Fibroblast of mammary gland (primary cell): ENCODE results near the gene CHCHD3.

Experiments used
- DNase-seq: peaks from one replicate; pipeline ENCODE4 v3.0.0-alpha.2; 2010; ENCODE audit warnings: low read depth
- H3K4me3 ChIP-seq: 2 replicates; pipeline ENCODE4 v1.5.1; 2011; ENCODE audit warnings: low read depth, mild to moderate bottlenecking, low read length, moderate library complexity; ENCODE audit not compliant: control insufficient read depth
- TF ChIP-seq, protein P1 (sequence below): conservative IDR thresholded peaks from 2 replicates; pipeline ENCODE4 v1.5.1; 2011; ENCODE audit warnings: low read depth, low read length, inconsistent platforms; ENCODE audit not compliant: control insufficient read depth, insufficient read depth

The CHCHD3 gene

DNA sequence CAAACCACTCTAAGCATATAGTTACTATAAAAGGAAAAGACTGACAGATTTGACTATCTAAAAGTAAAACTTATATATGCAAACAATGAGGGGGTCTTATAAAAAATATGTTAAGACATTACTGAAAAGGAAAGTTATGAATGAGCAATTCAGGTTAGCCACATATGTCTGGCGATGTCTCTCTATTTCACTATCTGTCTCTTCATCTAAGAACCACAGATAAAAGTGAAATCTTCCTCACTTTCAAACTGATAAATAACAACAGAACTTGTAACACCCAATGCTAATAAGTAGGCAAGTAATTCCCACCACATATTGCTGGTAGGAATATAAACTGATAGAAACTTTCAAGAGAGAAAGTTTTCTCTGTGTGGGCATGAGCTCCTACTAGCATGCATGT is 138.2 kb downstream of the CHCHD3 start:
- TF ChIP-seq, protein P1, sequence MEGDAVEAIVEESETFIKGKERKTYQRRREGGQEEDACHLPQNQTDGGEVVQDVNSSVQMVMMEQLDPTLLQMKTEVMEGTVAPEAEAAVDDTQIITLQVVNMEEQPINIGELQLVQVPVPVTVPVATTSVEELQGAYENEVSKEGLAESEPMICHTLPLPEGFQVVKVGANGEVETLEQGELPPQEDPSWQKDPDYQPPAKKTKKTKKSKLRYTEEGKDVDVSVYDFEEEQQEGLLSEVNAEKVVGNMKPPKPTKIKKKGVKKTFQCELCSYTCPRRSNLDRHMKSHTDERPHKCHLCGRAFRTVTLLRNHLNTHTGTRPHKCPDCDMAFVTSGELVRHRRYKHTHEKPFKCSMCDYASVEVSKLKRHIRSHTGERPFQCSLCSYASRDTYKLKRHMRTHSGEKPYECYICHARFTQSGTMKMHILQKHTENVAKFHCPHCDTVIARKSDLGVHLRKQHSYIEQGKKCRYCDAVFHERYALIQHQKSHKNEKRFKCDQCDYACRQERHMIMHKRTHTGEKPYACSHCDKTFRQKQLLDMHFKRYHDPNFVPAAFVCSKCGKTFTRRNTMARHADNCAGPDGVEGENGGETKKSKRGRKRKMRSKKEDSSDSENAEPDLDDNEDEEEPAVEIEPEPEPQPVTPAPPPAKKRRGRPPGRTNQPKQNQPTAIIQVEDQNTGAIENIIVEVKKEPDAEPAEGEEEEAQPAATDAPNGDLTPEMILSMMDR, result no peak
- H3K4me3 ChIP-seq, result no peak overlapping the region
- DNase-seq, result no peak

DNA sequence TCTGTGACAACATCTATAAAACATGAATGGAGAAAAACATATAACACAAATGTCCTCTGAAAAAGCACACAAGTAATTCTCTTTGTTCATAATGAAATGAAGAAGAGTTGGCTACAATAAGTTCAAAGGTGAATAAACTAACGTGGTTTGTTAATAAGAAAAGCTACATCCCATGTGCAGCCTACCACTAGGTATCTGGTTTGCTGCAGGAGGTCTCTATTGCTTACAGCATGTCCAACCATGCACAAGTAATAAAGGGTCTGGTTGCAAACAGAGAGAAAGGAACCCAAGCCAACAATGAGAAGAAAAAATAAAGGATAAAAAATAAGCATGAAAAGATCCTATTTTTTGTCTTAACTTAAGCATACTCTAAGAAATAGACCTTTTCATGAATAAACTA is 139.2 kb downstream of the CHCHD3 start:
- no peak overlapping the region for H3K4me3 ChIP-seq
- TF ChIP-seq, protein P1, result no peak
- no peak for DNase-seq

DNA sequence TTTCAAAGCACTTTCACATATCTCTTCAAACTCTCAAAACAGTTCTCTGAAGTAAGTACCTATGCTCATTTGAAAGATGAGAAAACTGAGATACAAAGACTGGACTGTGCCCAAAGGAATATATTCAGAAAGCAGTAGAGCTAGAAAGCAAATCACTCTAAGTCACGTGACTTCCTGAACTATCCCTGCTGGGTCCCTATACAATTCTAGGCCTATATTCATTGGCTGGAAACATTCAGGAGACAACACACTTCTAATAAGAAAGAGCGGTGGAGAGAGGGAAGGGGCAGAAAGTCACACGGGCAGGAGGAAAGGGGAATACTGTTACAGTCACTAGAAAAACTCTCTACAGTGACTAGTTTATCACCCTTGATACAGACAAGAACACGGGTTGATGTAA is 140.0 kb downstream of the CHCHD3 start:
- no peak for DNase-seq
- TF ChIP-seq, protein P1, result no peak
- no peak overlapping the region for H3K4me3 ChIP-seq

DNA sequence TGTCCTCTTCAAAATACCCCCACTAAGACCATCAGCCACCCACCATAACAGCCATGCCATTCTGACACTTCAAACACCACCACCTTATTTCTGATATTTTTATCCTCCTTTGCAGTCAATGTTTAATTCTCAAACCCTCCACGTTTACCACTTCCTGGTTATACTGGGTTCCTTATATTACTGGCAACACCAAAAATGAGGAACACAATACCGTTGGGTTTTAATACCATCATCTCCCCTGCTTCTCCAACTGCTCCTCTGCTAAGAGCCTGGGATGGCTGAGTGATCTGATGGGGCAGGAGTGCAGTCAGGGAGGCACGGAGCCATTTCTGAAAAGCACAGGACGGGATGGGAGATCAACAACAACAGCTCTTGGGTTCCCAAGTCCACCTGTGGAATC is 140.5 kb downstream of the CHCHD3 start:
- H3K4me3 ChIP-seq, result no peak overlapping the region
- DNase-seq, result no peak
- TF ChIP-seq, protein P1, result no peak

DNA sequence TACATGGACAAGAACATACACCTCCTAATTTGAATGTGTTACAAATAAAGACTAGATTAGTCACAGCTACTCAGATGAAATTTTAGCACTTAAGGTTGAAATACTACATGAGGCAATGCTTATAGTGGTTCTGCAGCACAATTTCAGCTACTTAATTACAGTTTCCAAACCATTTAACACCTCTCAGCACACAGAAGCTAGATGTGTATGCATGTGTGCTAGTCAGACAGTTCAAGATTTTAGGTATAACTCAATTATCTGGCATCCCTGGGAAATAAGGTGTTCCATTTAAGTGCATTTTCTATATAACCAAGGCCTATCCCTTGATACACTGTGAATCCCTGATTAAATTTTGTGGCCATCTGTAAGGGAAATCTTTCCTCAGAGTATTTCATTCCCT is 141.8 kb downstream of the CHCHD3 start:
- no peak for DNase-seq
- TF ChIP-seq, protein P1, result no peak
- no peak overlapping the region for H3K4me3 ChIP-seq

DNA sequence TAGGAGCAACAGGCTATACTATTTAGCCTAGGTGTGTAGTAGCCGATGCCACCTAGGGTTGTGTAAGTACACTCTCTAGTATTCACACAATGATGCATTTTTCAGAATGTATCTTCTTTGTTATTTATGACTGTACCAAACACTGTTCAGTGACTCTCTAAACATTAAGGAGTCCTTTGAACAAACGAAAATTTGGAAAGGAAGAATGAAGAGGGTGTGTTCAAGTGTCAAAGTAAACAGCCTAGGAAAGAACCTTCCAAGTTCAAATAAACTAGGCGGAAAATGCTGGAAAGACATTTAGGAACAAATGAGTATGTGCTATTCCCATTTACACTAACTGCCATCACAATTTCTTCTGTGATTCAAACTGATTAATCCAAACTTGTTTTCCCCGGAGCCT is 142.4 kb downstream of the CHCHD3 start:
- TF ChIP-seq, protein P1, result no peak
- DNase-seq, result no peak
- no peak overlapping the region for H3K4me3 ChIP-seq

DNA sequence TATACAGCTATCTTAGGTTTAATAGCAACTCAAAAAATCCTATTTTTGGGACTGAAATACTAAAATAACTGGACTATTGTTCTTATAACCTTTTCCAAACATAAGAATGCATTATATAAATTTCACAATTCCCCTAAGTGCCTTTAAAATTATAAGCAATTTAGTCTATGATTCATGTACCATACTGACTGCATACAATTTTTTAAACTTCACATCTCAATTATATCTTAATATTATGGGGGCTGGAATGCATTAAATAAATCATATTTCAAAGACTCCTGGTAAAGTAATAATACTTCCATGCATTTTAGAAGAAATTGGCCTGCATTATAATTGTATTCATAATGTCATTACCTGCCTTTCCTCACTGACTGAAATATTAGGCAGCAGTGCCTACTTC is 144.6 kb downstream of the CHCHD3 start:
- TF ChIP-seq, protein P1, result no peak
- H3K4me3 ChIP-seq, result no peak overlapping the region
- no peak for DNase-seq
